ENCODE measurements around the gene ACKR2.

The ACKR2 gene

GRCh38 chr3:42814914-42815507, 5.8 kb downstream of the ACKR2 start (continued):
- TF ChIP-seq ZEB2 (tag by site-specific recombination; IDR thresholded peaks at IDR 0.05), result 0 out of 2 replicates have a peak, but pooled peaks have one; percentile 56
- peak; percentile 29; the same call in 1 of the 2 replicates for TF ChIP-seq ZNF335 (tag by site-specific recombination; conservative IDR thresholded peaks at IDR 0.05)
- TF ChIP-seq, protein P1, sequence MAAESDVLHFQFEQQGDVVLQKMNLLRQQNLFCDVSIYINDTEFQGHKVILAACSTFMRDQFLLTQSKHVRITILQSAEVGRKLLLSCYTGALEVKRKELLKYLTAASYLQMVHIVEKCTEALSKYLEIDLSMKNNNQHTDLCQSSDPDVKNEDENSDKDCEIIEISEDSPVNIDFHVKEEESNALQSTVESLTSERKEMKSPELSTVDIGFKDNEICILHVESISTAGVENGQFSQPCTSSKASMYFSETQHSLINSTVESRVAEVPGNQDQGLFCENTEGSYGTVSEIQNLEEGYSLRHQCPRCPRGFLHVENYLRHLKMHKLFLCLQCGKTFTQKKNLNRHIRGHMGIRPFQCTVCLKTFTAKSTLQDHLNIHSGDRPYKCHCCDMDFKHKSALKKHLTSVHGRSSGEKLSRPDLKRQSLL (tag by site-specific recombination; IDR thresholded peaks at IDR 0.05), result no peak
- TF ChIP-seq, protein P2, sequence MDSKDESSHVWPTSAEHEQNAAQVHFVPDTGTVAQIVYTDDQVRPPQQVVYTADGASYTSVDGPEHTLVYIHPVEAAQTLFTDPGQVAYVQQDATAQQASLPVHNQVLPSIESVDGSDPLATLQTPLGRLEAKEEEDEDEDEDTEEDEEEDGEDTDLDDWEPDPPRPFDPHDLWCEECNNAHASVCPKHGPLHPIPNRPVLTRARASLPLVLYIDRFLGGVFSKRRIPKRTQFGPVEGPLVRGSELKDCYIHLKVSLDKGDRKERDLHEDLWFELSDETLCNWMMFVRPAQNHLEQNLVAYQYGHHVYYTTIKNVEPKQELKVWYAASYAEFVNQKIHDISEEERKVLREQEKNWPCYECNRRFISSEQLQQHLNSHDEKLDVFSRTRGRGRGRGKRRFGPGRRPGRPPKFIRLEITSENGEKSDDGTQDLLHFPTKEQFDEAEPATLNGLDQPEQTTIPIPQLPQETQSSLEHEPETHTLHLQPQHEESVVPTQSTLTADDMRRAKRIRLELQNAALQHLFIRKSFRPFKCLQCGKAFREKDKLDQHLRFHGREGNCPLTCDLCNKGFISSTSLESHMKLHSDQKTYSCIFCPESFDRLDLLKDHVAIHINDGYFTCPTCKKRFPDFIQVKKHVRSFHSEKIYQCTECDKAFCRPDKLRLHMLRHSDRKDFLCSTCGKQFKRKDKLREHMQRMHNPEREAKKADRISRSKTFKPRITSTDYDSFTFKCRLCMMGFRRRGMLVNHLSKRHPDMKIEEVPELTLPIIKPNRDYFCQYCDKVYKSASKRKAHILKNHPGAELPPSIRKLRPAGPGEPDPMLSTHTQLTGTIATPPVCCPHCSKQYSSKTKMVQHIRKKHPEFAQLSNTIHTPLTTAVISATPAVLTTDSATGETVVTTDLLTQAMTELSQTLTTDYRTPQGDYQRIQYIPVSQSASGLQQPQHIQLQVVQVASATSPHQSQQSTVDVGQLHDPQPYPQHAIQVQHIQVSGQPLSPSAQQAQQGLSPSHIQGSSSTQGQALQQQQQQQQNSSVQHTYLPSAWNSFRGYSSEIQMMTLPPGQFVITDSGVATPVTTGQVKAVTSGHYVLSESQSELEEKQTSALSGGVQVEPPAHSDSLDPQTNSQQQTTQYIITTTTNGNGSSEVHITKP (tag by site-specific recombination; IDR thresholded peaks at IDR 0.05), result peak; percentile 70
- TF ChIP-seq ZNF571 (tag by site-specific recombination; IDR thresholded peaks at IDR 0.05), result no peak
- TF ChIP-seq ZNF426 (tag by site-specific recombination; IDR thresholded peaks at IDR 0.05), result no peak
- no peak for TF ChIP-seq ZNF791 (tag by site-specific recombination; IDR thresholded peaks at IDR 0.05)
- peak; percentile 64 for TF ChIP-seq ZBTB17 (tag by site-specific recombination; IDR thresholded peaks at IDR 0.05)
- TF ChIP-seq SALL2 (tag by site-specific recombination; IDR thresholded peaks at IDR 0.05; ENCODE audit: borderline replicate concordance), result no peak
- TF ChIP-seq ZBTB8A (tag by site-specific recombination; IDR thresholded peaks at IDR 0.05), result no peak
- TF ChIP-seq ZNF184 (tag by site-specific recombination; IDR thresholded peaks at IDR 0.05), result peak; percentile 45; the same call in 1 of the 2 replicates
- no peak for TF ChIP-seq ZNF302 (tag by site-specific recombination; IDR thresholded peaks at IDR 0.05; ENCODE audit: low read depth)
- no peak for TF ChIP-seq ZNF560 (tag by site-specific recombination; IDR thresholded peaks at IDR 0.05; ENCODE audit: borderline replicate concordance)
- no peak for TF ChIP-seq ZNF549 (tag by site-specific recombination; IDR thresholded peaks at IDR 0.05)
- no peak for TF ChIP-seq ZBTB1 (tag by site-specific recombination; IDR thresholded peaks at IDR 0.05)
- 0 out of 2 replicates have a peak, but pooled peaks have one; percentile 31 for TF ChIP-seq KLF17 (tag by site-specific recombination; IDR thresholded peaks at IDR 0.05)
- peak; percentile 40; the same call in 1 of the 2 replicates for TF ChIP-seq ZXDB (tag by site-specific recombination; IDR thresholded peaks at IDR 0.05)
- no peak for TF ChIP-seq GLIS2 (tag by site-specific recombination; IDR thresholded peaks at IDR 0.05)
- TF ChIP-seq ZNF37A (tag by site-specific recombination; IDR thresholded peaks at IDR 0.05), result no peak
- peak; percentile 34; the same call in 1 of the 2 replicates for TF ChIP-seq ZSCAN30 (tag by site-specific recombination; IDR thresholded peaks at IDR 0.05)
- no peak for TF ChIP-seq ZNF610 (tag by site-specific recombination; IDR thresholded peaks at IDR 0.05; ENCODE audit: borderline replicate concordance)
- peak; percentile 79 for TF ChIP-seq KLF10 (tag by site-specific recombination; IDR thresholded peaks at IDR 0.05)
- TF ChIP-seq, protein P3, sequence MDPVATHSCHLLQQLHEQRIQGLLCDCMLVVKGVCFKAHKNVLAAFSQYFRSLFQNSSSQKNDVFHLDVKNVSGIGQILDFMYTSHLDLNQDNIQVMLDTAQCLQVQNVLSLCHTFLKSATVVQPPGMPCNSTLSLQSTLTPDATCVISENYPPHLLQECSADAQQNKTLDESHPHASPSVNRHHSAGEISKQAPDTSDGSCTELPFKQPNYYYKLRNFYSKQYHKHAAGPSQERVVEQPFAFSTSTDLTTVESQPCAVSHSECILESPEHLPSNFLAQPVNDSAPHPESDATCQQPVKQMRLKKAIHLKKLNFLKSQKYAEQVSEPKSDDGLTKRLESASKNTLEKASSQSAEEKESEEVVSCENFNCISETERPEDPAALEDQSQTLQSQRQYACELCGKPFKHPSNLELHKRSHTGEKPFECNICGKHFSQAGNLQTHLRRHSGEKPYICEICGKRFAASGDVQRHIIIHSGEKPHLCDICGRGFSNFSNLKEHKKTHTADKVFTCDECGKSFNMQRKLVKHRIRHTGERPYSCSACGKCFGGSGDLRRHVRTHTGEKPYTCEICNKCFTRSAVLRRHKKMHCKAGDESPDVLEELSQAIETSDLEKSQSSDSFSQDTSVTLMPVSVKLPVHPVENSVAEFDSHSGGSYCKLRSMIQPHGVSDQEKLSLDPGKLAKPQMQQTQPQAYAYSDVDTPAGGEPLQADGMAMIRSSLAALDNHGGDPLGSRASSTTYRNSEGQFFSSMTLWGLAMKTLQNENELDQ (tag by site-specific recombination; IDR thresholded peaks at IDR 0.05; ENCODE audit: low read depth), result no peak
- no peak for TF ChIP-seq ZNF707 (tag by site-specific recombination; IDR thresholded peaks at IDR 0.05)
- no peak for TF ChIP-seq ZNF248 (tag by site-specific recombination; IDR thresholded peaks at IDR 0.05)
- TF ChIP-seq ZNF394 (tag by site-specific recombination; IDR thresholded peaks at IDR 0.05; ENCODE audit: borderline replicate concordance), result no peak
- TF ChIP-seq ZNF837 (tag by site-specific recombination; IDR thresholded peaks at IDR 0.05), result no peak
- no peak for TF ChIP-seq ZNF624 (tag by site-specific recombination; IDR thresholded peaks at IDR 0.05)
- TF ChIP-seq ZNF292 (tag by site-specific recombination; IDR thresholded peaks at IDR 0.05; ENCODE audit: borderline replicate concordance, low read depth), result no peak
- no peak for TF ChIP-seq RBAK (tag by site-specific recombination; IDR thresholded peaks at IDR 0.05)
- TF ChIP-seq GFI1B (tag by site-specific recombination; IDR thresholded peaks at IDR 0.05), result no peak
- no peak for TF ChIP-seq ZNF155 (tag by site-specific recombination; IDR thresholded peaks at IDR 0.05)
- 0 out of 2 replicates have a peak, but pooled peaks have one; percentile 10 for TF ChIP-seq ZNF10 (tag by site-specific recombination; IDR thresholded peaks at IDR 0.05)
- TF ChIP-seq ZBTB48 (tag by site-specific recombination; IDR thresholded peaks at IDR 0.05), result no peak; the same call in 1 of the 2 replicates
- TF ChIP-seq KLF7 (tag by site-specific recombination; IDR thresholded peaks at IDR 0.05; ENCODE audit: borderline replicate concordance), result no peak

Measured in HEK293 (cell line).